Spleen (tissue), 11 donors: Measurements from ENCODE around the gene ABCA5. TPM values are rescaled to one million over a fixed set of nuclear protein-coding genes. Genes with fewer than 3 reads are reported as not detected.

ENCODE experiments used
- DNase-seq: peaks from one replicate; pipeline ENCODE4 v3.0.0-alpha.2; 2020
- H3K27ac ChIP-seq, 8 donors: fragments of 200-600 bp; sonication (generic) in 7 of 8; 1 replicate in 4 of 8; 2 replicates in 4 of 8; pipeline versions ENCODE4 v1.5.0 to v1.8.0; 2016 to 2021; ENCODE audit warnings: inconsistent platforms in 4 of 8, mild to moderate bottlenecking in 4 of 8, moderate library complexity in 1 of 8
- H3K27me3 ChIP-seq, 7 donors: fragments of 200-600 bp; sonication (generic) in 6 of 7; replicated peaks in 1 of 7; 1 replicate in 4 of 7; 2 replicates in 3 of 7; pipeline versions ENCODE4 v1.5.0 to v1.8.0; 2016 to 2021; ENCODE audit warnings: inconsistent platforms in 3 of 7, mild to moderate bottlenecking in 1 of 7
- H3K36me3 ChIP-seq, 6 donors: fragments of 200-600 bp; sonication (generic) in 5 of 6; 1 replicate in 4 of 6; 2 replicates in 2 of 6; pipeline versions ENCODE4 v1.5.0 to v1.8.0; 2016 to 2021; ENCODE audit warnings: inconsistent platforms in 2 of 6
- H3K4me1 ChIP-seq, 6 donors: fragments of 200-600 bp; sonication (generic) in 5 of 6; 1 replicate in 3 of 6; 2 replicates in 3 of 6; pipeline versions ENCODE4 v1.5.0 to v1.8.0; 2016 to 2021; ENCODE audit warnings: inconsistent platforms in 3 of 6
- H3K4me3 ChIP-seq, 8 donors: fragments of 200-600 bp; sonication (generic) in 7 of 8; 1 replicate in 4 of 8; 2 replicates in 4 of 8; pipeline versions ENCODE4 v1.5.0 to v1.8.0; 2016 to 2021; ENCODE audit warnings: inconsistent platforms in 4 of 8, mild to moderate bottlenecking in 4 of 8, moderate library complexity in 2 of 8
- H3K9me3 ChIP-seq, 8 donors: fragments of 200-600 bp; sonication (generic) in 7 of 8; 1 replicate in 4 of 8; 2 replicates in 4 of 8; pipeline versions ENCODE4 v1.5.0 to v1.8.0; 2016 to 2021; ENCODE audit warnings: inconsistent platforms in 4 of 8
- POLR2A ChIP-seq, 3 donors: fragments of 450-650 bp; IDR thresholded peaks; one replicate each; pipeline ENCODE4 v1.5.1; 2017; ENCODE audit warnings: antibody characterized with exemption in 3 of 3, mild to moderate bottlenecking in 1 of 3
- POLR2AphosphoS5 ChIP-seq, 3 donors: sonication (generic); formaldehyde crosslinking; IDR thresholded peaks; one replicate each; pipeline ENCODE4 v1.5.1; 2017; ENCODE audit warnings: antibody characterized with exemption in 3 of 3
- WGBS, 5 donors: extraction: QIAGEN DNeasy Blood & Tissue Kit in 3 of 5; methylation state at CpG; one replicate each; pipeline versions ENCODE4 v1.1.5 to v1.1.7; 2013 to 2018; 5-methylcytosine and 5-hydroxymethylcytosine counted together
- intact Hi-C: fragments of 100-400 bp; cut with DNase I; formaldehyde crosslinking; loops from one replicate; pipeline ENCODE4 v1.15.0; 2023; ENCODE audit warnings: low total_unique reads
- polyA plus RNA-seq, 3 donors: library from polyadenylated mRNA; stranded (reverse); fragments of 200-250 nt; gene quantifications; one replicate each; pipeline ENCODE4 v1.2.1, GENCODE V29; 2013
- total RNA-seq, 7 donors: library from RNA; depleted of rRNA in 3 of 7; stranded (reverse); fragments of >200 nt in 3 of 7; fragmentation: NEBNext Ultra II Directional in 4 of 7; extraction: Animal tissue kit (Norgen Biotek cat#: 25700) in 4 of 7; gene quantifications; one replicate each; pipeline versions ENCODE4 v1.1.0 to v1.2.1, GENCODE V29; 2016 to 2021
- TF ChIP-seq, protein P1 (sequence below), 11 experiments: fragments of 200-600 bp in 7 of 11; fragments of 450-650 bp in 4 of 11; sonication (generic) in 4 of 11; IDR thresholded peaks in 8 of 11; conservative IDR thresholded peaks in 3 of 11; 1 replicate in 7 of 11; 2 replicates in 4 of 11; pipeline versions ENCODE4 v1.4.0 to v1.8.0; 2016 to 2021; ENCODE audit warnings: antibody characterized with exemption in 11 of 11, inconsistent platforms in 4 of 11, mild to moderate bottlenecking in 1 of 11
- donor health status: healthy with polysubstance abuse.
- donor health status: DM: no; HTN: no; CAD: no; lungs with moderate emphysema.
- donor health status: DM: no; HTN: no; CAD: no.
- donor health status: Bipolar disorder and iron deficiency.
- donor health status: healthy.
- donor health status: DM: no; HTN: no; CAD: no.
- donor health status: DM: yes; HTN: yes; CAD: no.

ABCA5 gene
- total and polyA plus RNA-seq, 10 donors, result 9.5 to 43.8 (median 23.6) TPM

DNA sequence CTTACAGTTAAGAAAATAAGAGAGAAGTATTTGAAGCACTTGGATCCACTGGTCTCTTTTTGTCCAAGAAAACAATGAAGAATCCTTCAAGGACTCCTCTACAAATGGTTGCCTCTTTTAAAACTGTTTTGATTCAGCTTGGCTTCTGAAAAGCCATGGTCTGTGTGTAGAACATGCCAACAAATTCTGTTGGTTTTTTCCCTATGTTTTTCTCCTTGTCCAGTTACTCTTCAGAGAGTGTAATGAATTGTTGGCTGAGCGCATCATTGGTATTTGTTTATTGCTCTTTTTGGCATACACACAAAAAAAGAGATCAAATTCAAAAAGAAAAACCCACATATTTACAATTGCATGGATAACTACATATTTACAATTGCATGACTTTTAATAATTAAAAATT is 98.4 kb downstream of the ABCA5 start, which contains the start of gene ABCA10:
Gene ABCA10 (minus strand): TSS at position 249 of the 400 bp plus-strand sequence. CDS start 3,466 bp downstream, outside the sequence.
- Histone ChIP-seq H3K36me3 (no peaks in the 10 kb centered on the region), H3K4me3 (no peak within 1 kb of the TSS), H3K27me3 (no peaks in the 10 kb centered on the region), H3K4me1 (peaks cover 0 to 17% (median 10%) of the 10 kb centered on the region in 6 donors), H3K27ac (peak within 1 kb of the TSS in 2 of 8 donors; percentile 1 to 17), H3K9me3 (peaks cover 7 to 36% (median 26%) of the 10 kb centered on the region in 8 donors)
- no peak for DNase-seq
- TF ChIP-seq, protein P1, sequence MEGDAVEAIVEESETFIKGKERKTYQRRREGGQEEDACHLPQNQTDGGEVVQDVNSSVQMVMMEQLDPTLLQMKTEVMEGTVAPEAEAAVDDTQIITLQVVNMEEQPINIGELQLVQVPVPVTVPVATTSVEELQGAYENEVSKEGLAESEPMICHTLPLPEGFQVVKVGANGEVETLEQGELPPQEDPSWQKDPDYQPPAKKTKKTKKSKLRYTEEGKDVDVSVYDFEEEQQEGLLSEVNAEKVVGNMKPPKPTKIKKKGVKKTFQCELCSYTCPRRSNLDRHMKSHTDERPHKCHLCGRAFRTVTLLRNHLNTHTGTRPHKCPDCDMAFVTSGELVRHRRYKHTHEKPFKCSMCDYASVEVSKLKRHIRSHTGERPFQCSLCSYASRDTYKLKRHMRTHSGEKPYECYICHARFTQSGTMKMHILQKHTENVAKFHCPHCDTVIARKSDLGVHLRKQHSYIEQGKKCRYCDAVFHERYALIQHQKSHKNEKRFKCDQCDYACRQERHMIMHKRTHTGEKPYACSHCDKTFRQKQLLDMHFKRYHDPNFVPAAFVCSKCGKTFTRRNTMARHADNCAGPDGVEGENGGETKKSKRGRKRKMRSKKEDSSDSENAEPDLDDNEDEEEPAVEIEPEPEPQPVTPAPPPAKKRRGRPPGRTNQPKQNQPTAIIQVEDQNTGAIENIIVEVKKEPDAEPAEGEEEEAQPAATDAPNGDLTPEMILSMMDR (IDR thresholded peaks at IDR 0.05 in 8 of 11, conservative IDR thresholded peaks at IDR 0.05 in 3 of 11), result no peak
- 85 to 98% (median 88%) methylated on average over 1 of the region's 1 CpG for WGBS, 5 donors
- intact Hi-C loops, result no loop called here

DNA sequence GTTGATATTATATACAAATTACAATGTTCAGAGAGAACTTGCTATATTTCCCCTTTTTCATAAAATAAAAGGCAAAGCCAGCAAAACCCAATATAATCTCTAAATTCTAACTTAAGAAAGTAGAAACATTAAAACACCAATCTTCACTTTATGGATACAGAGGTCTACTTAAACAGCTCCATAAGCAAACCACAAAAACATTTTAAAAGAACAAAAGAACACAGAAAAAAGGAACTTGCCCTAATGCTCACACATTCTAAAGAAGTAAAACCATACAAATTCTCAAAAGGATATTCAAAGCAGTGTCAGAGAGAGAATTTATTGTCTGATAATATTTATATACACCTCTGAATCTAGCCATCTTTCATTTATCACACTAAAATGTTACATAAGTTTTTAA is 98.9 kb downstream of the ABCA5 start:
- Histone ChIP-seq H3K9me3 (peaks cover 5 to 31% (median 21%) of the 10 kb centered on the region in 8 donors), H3K27me3 (no peaks in the 10 kb centered on the region), H3K4me3 (no peak overlapping the region), H3K36me3 (no peaks in the 10 kb centered on the region), H3K27ac (peak overlapping the region in 2 of 8 donors; percentile 1 to 17), H3K4me1 (peaks cover 0 to 17% (median 11%) of the 10 kb centered on the region in 6 donors)
- TF ChIP-seq POLR2AphosphoS5 (IDR thresholded peaks at IDR 0.05) (no peak), POLR2A (IDR thresholded peaks at IDR 0.05) (no peak)
- TF ChIP-seq, protein P1 (IDR thresholded peaks at IDR 0.05 in 8 of 11, conservative IDR thresholded peaks at IDR 0.05 in 3 of 11), result no peak
- intact Hi-C loops, result no loop called here
- no peak for DNase-seq

GRCh38 chr17:69227541-69227940 is 99.4 kb downstream of the ABCA5 start:
- WGBS, 5 donors, result 5 to 17% (median 10%) methylated on average over 2 of the region's 2 CpGs
- TF ChIP-seq POLR2A (IDR thresholded peaks at IDR 0.05), result no peak
- TF ChIP-seq, protein P1 (IDR thresholded peaks at IDR 0.05 in 8 of 11, conservative IDR thresholded peaks at IDR 0.05 in 3 of 11), result no peak
- TF ChIP-seq POLR2AphosphoS5 (IDR thresholded peaks at IDR 0.05), result no peak
- Histone ChIP-seq H3K4me1 (peaks cover 0 to 17% (median 11%) of the 10 kb centered on the region in 6 donors), H3K9me3 (peaks cover 0 to 26% (median 16%) of the 10 kb centered on the region in 8 donors), H3K27ac (peak overlapping the region in 2 of 8 donors; percentile 1 to 17), H3K27me3 (no peaks in the 10 kb centered on the region), H3K36me3 (no peaks in the 10 kb centered on the region), H3K4me3 (no peak overlapping the region)
- intact Hi-C loops, result no loop called here
- no peak for DNase-seq

DNA sequence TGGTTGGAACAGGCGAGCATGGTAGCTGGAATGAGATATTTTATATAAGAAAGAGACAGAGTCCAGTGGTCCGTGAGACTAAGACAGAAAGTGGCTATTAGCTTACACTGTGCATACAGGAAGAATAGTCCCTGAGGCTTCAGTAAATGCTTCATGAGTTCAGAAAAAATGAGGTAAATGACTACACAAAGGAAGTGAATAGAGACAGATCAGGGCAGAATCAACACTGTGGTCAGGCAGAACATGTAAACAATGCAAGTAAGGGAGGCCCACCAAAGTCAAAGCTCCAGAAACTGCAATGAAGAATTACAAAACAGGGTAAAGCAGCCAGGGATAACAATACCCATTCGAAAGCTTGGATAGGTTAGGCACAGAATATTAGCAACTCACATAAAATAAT is 103.1 kb downstream of the ABCA5 start:
- Histone ChIP-seq H3K27ac (peak overlapping the region in 2 of 8 donors; percentile 20 to 46), H3K4me1 (peaks cover 0 to 17% (median 11%) of the 10 kb centered on the region in 6 donors), H3K27me3 (no peaks in the 10 kb centered on the region), H3K4me3 (no peak overlapping the region), H3K36me3 (no peaks in the 10 kb centered on the region), H3K9me3 (no peaks in the 10 kb centered on the region)
- intact Hi-C loops, result no loop called here
- TF ChIP-seq POLR2AphosphoS5 (IDR thresholded peaks at IDR 0.05) (no peak), POLR2A (IDR thresholded peaks at IDR 0.05) (no peak)
- TF ChIP-seq, protein P1 (IDR thresholded peaks at IDR 0.05 in 8 of 11, conservative IDR thresholded peaks at IDR 0.05 in 3 of 11), result no peak
- DNase-seq, result no peak
- WGBS, 5 donors, result 74 to 88% (median 78%) methylated on average over 3 of the region's 3 CpGs
